ENCODE measurements around the gene CRAMP1. TPM values are rescaled to one million over a fixed set of nuclear protein-coding genes. Genes with fewer than 3 reads are reported as not detected.

CRAMP1 gene
- polyA plus RNA-seq, 2 of the 4 experiments (the other 2 are of a cell fraction): 6.5 to 9.1 TPM

GRCh38 chr16:1641261-1641660, 29.1 kb downstream of the CRAMP1 start (continued):
- no peak for TF ChIP-seq E2F6 (IDR thresholded peaks at IDR 0.05; ENCODE audit: borderline replicate concordance, low read depth)

GRCh38 chr16:1642148-1642547, 30.0 kb downstream of the CRAMP1 start:
- no peaks in the 10 kb centered on the region for H3K9me3 ChIP-seq
- H3K4me1 ChIP-seq: peaks cover 27% of the 10 kb centered on the region
- CTCF ChIA-PET: interaction anchor here (0.6 to 1.5 kb wide), 3 partner anchors 10 to 289 kb away, joined by 3 read pairs; no protein-coding TSS in a partner anchor
- ATAC-seq: no peak
- POLR2A ChIA-PET: no interaction called here
- TF ChIP-seq NR3C1 (IDR thresholded peaks at IDR 0.05): no peak
- no peak for TF ChIP-seq USF2 (IDR thresholded peaks at IDR 0.05)
- no peak for TF ChIP-seq CTCF (IDR thresholded peaks at IDR 0.05)
- TF ChIP-seq EHF (CRISPR knock-in tag; IDR thresholded peaks at IDR 0.05): no peak
- TF ChIP-seq POLR2A (IDR thresholded peaks at IDR 0.05; ENCODE audit: low read length): no peak
- TF ChIP-seq SMC3 (IDR thresholded peaks at IDR 0.05): no peak
- TF ChIP-seq SREBF2 (IDR thresholded peaks at IDR 0.05): no peak
- no peak for TF ChIP-seq JUN (IDR thresholded peaks at IDR 0.05)
- no peak for TF ChIP-seq ZNF302 (CRISPR knock-in tag; IDR thresholded peaks at IDR 0.05)
- TF ChIP-seq FOSB (CRISPR knock-in tag; IDR thresholded peaks at IDR 0.05): no peak
- TF ChIP-seq KDM1A (IDR thresholded peaks at IDR 0.05; ENCODE audit: low read depth): no peak
- TF ChIP-seq HEYL (CRISPR knock-in tag; IDR thresholded peaks at IDR 0.05): no peak
- TF ChIP-seq HOXA7 (CRISPR knock-in tag; IDR thresholded peaks at IDR 0.05): no peak
- TF ChIP-seq FOSL2 (IDR thresholded peaks at IDR 0.05): no peak
- TF ChIP-seq FOSL2 (CRISPR knock-in tag; IDR thresholded peaks at IDR 0.05): no peak
- TF ChIP-seq NFE2L2 (conservative IDR thresholded peaks at IDR 0.05; ENCODE audit: low read length): no peak
- no peak for TF ChIP-seq JUNB (IDR thresholded peaks at IDR 0.05)
- TF ChIP-seq ZFP36 (IDR thresholded peaks at IDR 0.05; ENCODE audit: borderline replicate concordance, partially characterized antibody): no peak
- no peak for TF ChIP-seq CBX8 (IDR thresholded peaks at IDR 0.05)
- DNase-seq (ENCODE audit: low read depth in 1 of 2, low spot score in 1 of 2): no peak
- no peak overlapping the region for H3K4me3 ChIP-seq
- FAIRE-seq: no peak
- WGBS (ENCODE audit: missing lambda C conversion rate): 100% methylated on average over 4 of the region's 5 CpGs
- H3K4me2 ChIP-seq: no peak overlapping the region
- H3K27ac ChIP-seq: no peak overlapping the region

- DNase-seq (ENCODE audit: low read depth in 1 of 2, low spot score in 1 of 2) (no peak), FAIRE-seq (no peak), ATAC-seq (no peak)
- CTCF ChIA-PET: interaction anchor here (0.9 to 1.5 kb wide), 3 partner anchors 9 to 81 kb away, joined by 3 to 7 read pairs (median 3); no protein-coding TSS in a partner anchor
- Histone ChIP-seq H3K4me2 (no peak overlapping the region), H3K9me3 (no peaks in the 10 kb centered on the region), H3K27ac (no peak overlapping the region), H3K4me3 (no peak overlapping the region), H3K4me1 (peaks cover 28% of the 10 kb centered on the region)
- TF ChIP-seq HOXB5 (CRISPR knock-in tag; IDR thresholded peaks at IDR 0.05): no peak
- 95% methylated on average over 11 of the region's 11 CpGs for WGBS (ENCODE audit: missing lambda C conversion rate)
- POLR2A ChIA-PET: interaction anchor here (0.9 kb wide), 1 partner anchor 35 kb away, joined by 3 read pairs; no protein-coding TSS in a partner anchor
Measured at GRCh38 chr16:1642753-1643152, 30.6 kb downstream of the CRAMP1 start.

- WGBS (ENCODE audit: missing lambda C conversion rate): 91% methylated on average over 12 of the region's 12 CpGs
- CTCF ChIA-PET: interaction anchor here (0.9 to 1.5 kb wide), 2 partner anchors 8 to 62 kb away, joined by 3 to 7 read pairs; no protein-coding TSS in a partner anchor
- no peak overlapping the region for H3K27ac ChIP-seq
- TF ChIP-seq NFE2L2 (conservative IDR thresholded peaks at IDR 0.05; ENCODE audit: low read length): no peak
- TF ChIP-seq E2F6 (IDR thresholded peaks at IDR 0.05; ENCODE audit: borderline replicate concordance, low read depth): no peak
- no peak for TF ChIP-seq JUNB (IDR thresholded peaks at IDR 0.05)
- TF ChIP-seq FOSL2 (IDR thresholded peaks at IDR 0.05): no peak
- no peak for TF ChIP-seq FOSL2 (CRISPR knock-in tag; IDR thresholded peaks at IDR 0.05)
- no peak for TF ChIP-seq HOXB5 (CRISPR knock-in tag; IDR thresholded peaks at IDR 0.05)
- TF ChIP-seq BHLHE40 (IDR thresholded peaks at IDR 0.05; ENCODE audit: low read depth, low read length): no peak
- TF ChIP-seq HMGXB4 (CRISPR knock-in tag; IDR thresholded peaks at IDR 0.05; ENCODE audit: borderline replicate concordance): no peak
- TF ChIP-seq ZSCAN20 (CRISPR knock-in tag; IDR thresholded peaks at IDR 0.05): no peak
- TF ChIP-seq RAD21 (conservative IDR thresholded peaks at IDR 0.05 in 1 of 2, IDR thresholded peaks at IDR 0.05 in 1 of 2): no peak
- no peak for TF ChIP-seq CEBPB (IDR thresholded peaks at IDR 0.05)
- TF ChIP-seq EP300 (IDR thresholded peaks at IDR 0.05): no peak
- no peak for TF ChIP-seq ZC3H11A (IDR thresholded peaks at IDR 0.05)
- TF ChIP-seq EHF (CRISPR knock-in tag; IDR thresholded peaks at IDR 0.05): no peak
- no peak for TF ChIP-seq ESRRA (IDR thresholded peaks at IDR 0.05; ENCODE audit: borderline replicate concordance, low read length)
Measured at GRCh38 chr16:1643521-1643920, 31.4 kb downstream of the CRAMP1 start.

More at GRCh38 chr16:1643521-1643920, 31.4 kb downstream of the CRAMP1 start:
- Histone ChIP-seq H3K4me1 (peaks cover 28% of the 10 kb centered on the region), H3K4me3 (no peak overlapping the region), H3K9me3 (no peaks in the 10 kb centered on the region), H3K4me2 (no peak overlapping the region)
- POLR2A ChIA-PET: interaction anchor here (0.9 kb wide), 1 partner anchor 34 kb away, joined by 3 read pairs; no protein-coding TSS in a partner anchor
- ATAC-seq (no peak), FAIRE-seq (no peak), DNase-seq (ENCODE audit: low read depth in 1 of 2, low spot score in 1 of 2) (no peak)
